OCI-M2 (cell line): Measurements from ENCODE around the gene PRDX2.

Experiments
- DNase-seq: peaks from one replicate; lab custom pipeline; 2025; ENCODE audit not compliant: unreplicated experiment; lab: John Stamatoyannopoulos, UW

The PRDX2 gene

GRCh38 chr19:12792853-12793289, 8.7 kb downstream of the PRDX2 start:
- no peak for DNase-seq

DNA sequence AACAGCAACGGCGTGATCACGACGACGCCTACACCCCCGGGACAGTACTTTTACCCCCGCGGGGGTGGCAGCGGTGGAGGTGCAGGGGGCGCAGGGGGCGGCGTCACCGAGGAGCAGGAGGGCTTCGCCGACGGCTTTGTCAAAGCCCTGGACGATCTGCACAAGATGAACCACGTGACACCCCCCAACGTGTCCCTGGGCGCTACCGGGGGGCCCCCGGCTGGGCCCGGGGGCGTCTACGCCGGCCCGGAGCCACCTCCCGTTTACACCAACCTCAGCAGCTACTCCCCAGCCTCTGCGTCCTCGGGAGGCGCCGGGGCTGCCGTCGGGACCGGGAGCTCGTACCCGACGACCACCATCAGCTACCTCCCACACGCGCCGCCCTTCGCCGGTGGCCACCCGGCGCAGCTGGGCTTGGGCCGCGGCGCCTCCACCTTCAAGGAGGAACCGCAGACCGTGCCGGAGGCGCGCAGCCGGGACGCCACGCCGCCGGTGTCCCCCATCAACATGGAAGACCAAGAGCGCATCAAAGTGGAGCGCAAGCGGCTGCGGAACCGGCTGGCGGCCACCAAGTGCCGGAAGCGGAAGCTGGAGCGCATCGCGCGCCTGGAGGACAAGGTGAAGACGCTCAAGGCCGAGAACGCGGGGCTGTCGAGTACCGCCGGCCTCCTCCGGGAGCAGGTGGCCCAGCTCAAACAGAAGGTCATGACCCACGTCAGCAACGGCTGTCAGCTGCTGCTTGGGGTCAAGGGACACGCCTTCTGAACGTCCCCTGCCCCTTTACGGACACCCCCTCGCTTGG, 9.3 kb downstream of the PRDX2 start:
- DNase-seq: no peak

- no peak for DNase-seq
Measured at GRCh38 chr19:12791345-12792050, 10.1 kb downstream of the PRDX2 start, which contains the start of gene JUNB. Gene JUNB, plus strand, starts transcription at chr19:12791486. Its CDS starts 286 bp downstream, at chr19:12791772.

GRCh38 chr19:12790628-12791344, 10.8 kb downstream of the PRDX2 start:
- DNase-seq: no peak

- DNase-seq: no peak
Measured at GRCh38 chr19:12789904-12790619, 11.5 kb downstream of the PRDX2 start.

- no peak for DNase-seq
Measured at GRCh38 chr19:12789098-12789903, 12.3 kb downstream of the PRDX2 start.

DNA sequence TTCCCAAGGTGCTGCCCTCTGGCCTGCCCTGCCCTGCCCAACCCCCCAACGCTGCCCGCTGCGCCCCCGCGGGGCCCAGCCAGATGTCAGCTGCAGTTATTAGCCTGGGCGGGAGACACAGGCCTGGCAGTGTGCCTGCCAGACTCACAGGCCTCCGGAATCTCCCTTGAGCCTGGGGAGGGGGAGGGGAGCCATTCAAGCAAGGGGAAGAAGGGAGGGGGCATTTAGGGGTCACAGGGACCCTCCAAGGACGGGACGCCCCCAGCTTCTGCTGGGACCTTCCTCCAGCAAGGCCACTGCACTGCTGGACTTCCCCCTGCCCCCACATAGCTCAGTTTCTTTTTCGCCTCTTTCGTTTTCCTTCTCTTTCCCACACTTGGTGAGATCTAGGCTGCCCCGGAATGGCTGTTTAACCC, 12.9 kb downstream of the PRDX2 start:
- DNase-seq: no peak

GRCh38 chr19:12788042-12788681, 13.4 kb downstream of the PRDX2 start:
- DNase-seq: no peak

- no peak for DNase-seq
Measured at GRCh38 chr19:12787458-12787857, 14.1 kb downstream of the PRDX2 start.

- no peak for DNase-seq
Measured at GRCh38 chr19:12786952-12787351, 14.6 kb downstream of the PRDX2 start.

- no peak for DNase-seq
Measured at GRCh38 chr19:12786141-12786870, 15.3 kb downstream of the PRDX2 start.

DNA sequence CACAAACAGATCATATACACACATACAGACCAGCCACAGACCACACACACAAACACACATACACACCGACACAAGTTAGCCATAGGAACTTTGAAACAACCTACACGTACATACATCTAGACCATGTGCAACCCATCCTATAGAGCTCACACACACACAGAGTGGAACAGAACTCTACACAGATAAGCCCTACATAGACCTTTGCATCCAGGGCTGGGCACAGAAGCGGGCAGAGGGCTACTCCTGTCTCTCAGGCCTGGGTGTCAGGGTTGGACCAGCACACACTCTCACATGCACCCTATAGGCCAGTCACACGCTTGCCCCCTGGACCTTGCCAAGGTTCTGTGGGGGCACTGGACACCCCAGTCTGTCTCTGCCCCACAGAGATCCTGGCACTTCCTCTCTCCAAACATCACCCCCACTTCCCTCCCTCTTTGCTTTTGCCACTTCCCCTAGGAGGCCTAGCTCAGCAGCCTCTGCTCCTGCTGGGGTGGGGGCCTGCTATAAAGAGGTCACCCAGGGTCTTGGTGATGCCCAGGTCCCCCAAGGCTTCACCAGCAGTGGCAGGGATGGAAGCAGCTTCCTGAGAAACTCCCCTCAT, 16.1 kb downstream of the PRDX2 start:
- no peak for DNase-seq

DNA sequence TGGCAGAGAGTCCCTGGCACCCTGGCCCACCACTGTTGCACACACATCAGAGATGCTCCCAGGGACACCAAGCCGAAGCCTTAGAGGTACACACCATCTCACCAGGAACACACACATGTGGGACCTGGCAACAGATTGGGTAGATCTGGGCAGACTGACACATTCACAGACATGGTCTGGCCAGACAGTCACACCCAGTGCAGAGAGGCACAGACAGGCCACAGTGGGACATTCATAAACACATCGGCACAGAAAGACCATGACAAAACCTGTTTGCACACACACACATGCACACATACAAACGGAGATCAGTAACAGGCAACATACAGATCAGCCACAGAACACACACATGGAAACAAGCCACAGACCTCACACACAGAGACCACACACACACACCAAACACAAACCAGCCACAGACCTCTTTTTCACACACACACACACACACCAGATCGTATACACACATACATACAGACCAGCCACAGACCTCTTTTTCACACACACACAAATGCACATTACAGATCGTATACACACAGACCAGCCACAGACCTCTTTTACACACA, 16.6 kb downstream of the PRDX2 start:
- no peak for DNase-seq

DNA sequence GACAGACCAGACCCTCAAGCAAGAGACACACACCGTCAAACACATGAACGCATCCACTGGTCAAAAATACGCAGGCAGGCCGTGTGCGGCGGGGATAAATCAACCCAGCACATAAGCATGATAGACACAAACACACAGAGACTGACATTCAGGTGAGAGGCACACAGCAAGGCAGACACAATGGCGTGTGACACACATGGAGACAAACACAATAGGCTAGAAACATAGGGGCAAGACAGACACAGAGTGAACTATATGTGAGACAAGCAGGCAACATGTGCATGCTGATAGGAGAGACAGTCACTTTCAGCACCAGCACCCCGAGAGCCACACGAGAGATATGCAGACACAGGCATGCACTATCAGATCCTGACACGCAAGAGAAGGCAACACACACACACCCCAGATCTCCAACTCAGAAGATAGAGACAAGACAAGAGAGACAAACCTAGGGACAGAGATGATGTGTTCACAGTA, 17.2 kb downstream of the PRDX2 start:
- no peak for DNase-seq

DNA sequence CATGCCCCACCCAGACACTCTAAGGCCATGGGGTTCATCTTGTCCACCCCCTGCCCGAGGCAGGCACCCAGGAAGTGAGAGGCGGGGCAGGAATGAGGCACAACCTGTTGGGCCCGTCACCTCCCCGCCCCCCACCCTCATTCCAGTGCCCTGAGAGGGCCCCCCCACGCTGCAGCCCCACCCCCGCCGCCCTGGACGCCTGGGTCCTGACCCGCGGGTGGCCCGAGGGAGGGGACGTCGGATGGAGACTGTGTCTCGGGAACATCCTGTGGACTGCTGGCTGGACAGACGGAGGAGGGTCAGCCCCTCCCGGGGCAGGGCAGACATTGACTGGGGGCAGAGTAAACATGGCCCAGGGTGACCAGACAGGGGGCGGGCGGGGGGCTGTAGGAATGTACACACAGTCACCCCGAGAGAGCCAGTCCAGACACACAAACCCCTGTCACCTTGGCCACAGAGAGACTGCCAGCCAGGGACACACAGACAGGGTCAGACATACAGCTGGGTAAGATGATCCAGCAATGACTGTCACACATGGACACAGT, 17.7 kb downstream of the PRDX2 start:
- no peak for DNase-seq

GRCh38 chr19:12783291-12783848, 18.2 kb downstream of the PRDX2 start:
- no peak for DNase-seq

DNA sequence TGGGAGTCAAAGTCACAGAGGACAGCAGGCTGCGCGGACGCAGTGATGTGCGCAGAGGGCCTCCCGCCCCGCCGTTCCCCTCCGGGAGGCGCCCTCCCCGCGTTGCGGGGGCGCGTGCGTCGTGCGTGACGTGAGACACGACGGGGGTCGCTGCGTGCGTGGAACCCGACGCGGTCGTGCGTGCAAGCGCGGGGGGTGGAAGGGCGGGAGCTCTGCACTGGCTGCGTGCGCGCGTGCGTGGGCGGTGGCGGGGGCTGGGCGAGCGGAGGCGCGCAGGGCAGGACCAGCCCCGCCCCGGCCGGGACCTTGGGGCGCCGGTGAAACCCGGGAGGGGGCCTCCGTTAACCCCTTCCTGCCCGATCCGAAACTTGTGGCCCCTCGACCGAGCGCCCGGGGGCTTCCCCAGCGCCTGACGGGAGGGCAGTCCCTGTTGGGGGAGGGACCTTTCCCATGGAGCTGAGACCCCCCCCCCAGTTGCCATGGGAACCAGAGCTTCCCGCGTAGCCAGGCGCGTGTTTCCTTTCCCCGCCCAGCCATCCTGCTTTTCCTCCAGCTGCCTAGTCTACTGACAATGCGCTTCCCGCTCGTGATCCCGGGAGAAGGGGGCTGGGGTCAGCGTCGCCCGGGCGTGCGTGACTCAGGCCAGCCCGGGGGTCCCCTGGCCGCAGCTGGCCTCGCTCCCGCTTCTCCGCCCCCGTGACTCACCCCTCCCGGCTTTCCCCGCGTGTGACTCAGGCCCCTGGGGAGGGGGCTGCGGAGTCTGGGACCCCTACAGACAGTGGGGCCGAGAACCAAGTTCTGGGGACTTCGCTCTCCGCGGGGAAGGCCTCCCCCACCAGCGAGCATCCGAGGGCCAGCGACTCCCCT, 18.9 kb downstream of the PRDX2 start:
- no peak for DNase-seq
